B cell (primary cell): ENCODE results near the gene HIF3A. TPM values are rescaled to one million over a fixed set of nuclear protein-coding genes. Genes with fewer than 3 reads are reported as not detected.

Source experiments
- ATAC-seq: fragments of 200-7000 bp; cut with Tn5 transposase; one replicate; pipeline ENCODE4 v1.10.0; 2021; ENCODE audit warnings: low read depth, mild to moderate bottlenecking, moderate number of reproducible peaks, moderate library complexity
- CTCF ChIA-PET: fragments of 350-600 bp; sonication (Branson Sonifier 250); formaldehyde crosslinking; loops from one replicate; lab custom pipeline; 2021; ENCODE audit warnings: antibody characterized with exemption, inconsistent platforms; lab: Charles Lee
- POLR2A ChIA-PET: fragments of 350-600 bp; sonication (Branson Sonifier 250); formaldehyde crosslinking; loops from one replicate; lab custom pipeline; 2021; ENCODE audit warnings: antibody characterized with exemption; lab: Charles Lee
- DNase-seq: peaks from one replicate; pipeline ENCODE4 v3.0.0; 2013
- H2AFZ ChIP-seq: 2 replicates; pipeline ENCODE4 v1.6.1; 2012; ENCODE audit warnings: mild to moderate bottlenecking, low read depth, low read length; ENCODE audit not compliant: insufficient read depth, poor library complexity, severe bottlenecking
- H3K27ac ChIP-seq, 2 donors: 1 replicate in 1 of 2; 2 replicates in 1 of 2; pipeline ENCODE4 v1.5.1; 2012 to 2013; ENCODE audit warnings: low read length in 2 of 2, mild to moderate bottlenecking in 2 of 2, moderate library complexity in 1 of 2
- H3K27me3 ChIP-seq, 4 experiments: fragments of 200-600 bp in 1 of 4; sonication (generic) in 1 of 4; replicated peaks in 1 of 4; 1 replicate in 2 of 4; 2 replicates in 2 of 4; pipeline versions ENCODE4 v1.6.1 to v1.7.0; 2013 to 2016; ENCODE audit warnings: low read length in 3 of 4, mild to moderate bottlenecking in 2 of 4, mixed read lengths in 1 of 4, moderate library complexity in 1 of 4; ENCODE audit not compliant: insufficient read depth in 4 of 4, control insufficient read depth in 3 of 4; ENCODE audit errors: control extremely low read depth in 1 of 4
- H3K36me3 ChIP-seq, 2 experiments: replicated peaks in 1 of 2; 1 replicate in 1 of 2; 2 replicates in 1 of 2; pipeline versions ENCODE4 v1.6.1 to v1.7.1; 2013; ENCODE audit warnings: low read length in 1 of 2; ENCODE audit not compliant: insufficient read depth in 2 of 2, control insufficient read depth in 1 of 2; ENCODE audit errors: control extremely low read depth in 1 of 2, extremely low read depth in 1 of 2
- H3K4me1 ChIP-seq, 2 donors: fragments of 200-600 bp in 1 of 2; sonication (generic) in 1 of 2; 1 replicate in 1 of 2; 2 replicates in 1 of 2; pipeline versions ENCODE4 v1.5.1 to v1.6.1; 2013 to 2017; ENCODE audit warnings: low read length in 2 of 2; ENCODE audit not compliant: control insufficient read depth in 2 of 2, insufficient read depth in 2 of 2
- H3K4me2 ChIP-seq: replicated peaks from 2 replicates; pipeline ENCODE3; 2012; ENCODE audit warnings: mild to moderate bottlenecking, low read depth, low read length; ENCODE audit not compliant: poor library complexity, severe bottlenecking
- H3K4me3 ChIP-seq, 5 experiments: fragments of 200-600 bp in 1 of 5; sonication (generic) in 1 of 5; 1 replicate in 3 of 5; 2 replicates in 2 of 5; pipeline versions ENCODE4 v1.5.1 to v1.7.0; 2011 to 2016; ENCODE audit warnings: low read length in 4 of 5, mild to moderate bottlenecking in 4 of 5, low read depth in 2 of 5, control low read depth in 1 of 5, moderate library complexity in 1 of 5; ENCODE audit not compliant: insufficient read depth in 1 of 5; ENCODE audit errors: control extremely low read depth in 1 of 5, extremely low read depth in 1 of 5
- H3K79me2 ChIP-seq: fragments of 200-600 bp; sonication (generic); one replicate; pipeline ENCODE4 v1.6.0; 2016; ENCODE audit warnings: low read length; ENCODE audit not compliant: control insufficient read depth, insufficient read depth
- H3K9ac ChIP-seq: fragments of 200-600 bp; sonication (generic); 2 replicates; pipeline ENCODE4 v1.6.1; 2017; ENCODE audit warnings: mild to moderate bottlenecking, low read length, moderate library complexity
- H3K9me3 ChIP-seq, 3 donors: one replicate each; pipeline versions ENCODE4 v1.6.1 to v1.7.1; 2013; ENCODE audit warnings: low read length in 2 of 3; ENCODE audit not compliant: control insufficient read depth in 2 of 3, insufficient read depth in 1 of 3; ENCODE audit errors: control extremely low read depth in 1 of 3
- H4K20me1 ChIP-seq: 2 replicates; pipeline ENCODE4 v1.6.0; 2012; ENCODE audit warnings: mild to moderate bottlenecking, low read length; ENCODE audit not compliant: insufficient read depth, control insufficient read depth, poor library complexity, severe bottlenecking
- H3K27ac Mint-ChIP-seq: one replicate; pipeline ENCODE4 v1.8.0; 2021; ENCODE audit warnings: mixed read lengths
- H3K27me3 Mint-ChIP-seq: one replicate; pipeline ENCODE4 v1.8.0; 2021; ENCODE audit warnings: mixed read lengths
- H3K4me1 Mint-ChIP-seq: one replicate; pipeline ENCODE4 v1.8.0; 2021; ENCODE audit warnings: mixed read lengths
- H3K4me3 Mint-ChIP-seq: one replicate; pipeline ENCODE4 v1.8.0; 2021; ENCODE audit warnings: mixed read lengths
- H3K9me3 Mint-ChIP-seq: one replicate; pipeline ENCODE4 v1.8.0; 2022; ENCODE audit warnings: mixed read lengths; ENCODE audit not compliant: insufficient read depth
- EZH2 ChIP-seq: IDR thresholded peaks from 2 replicates; pipeline ENCODE4 v1.6.1; 2012; ENCODE audit warnings: borderline replicate concordance, low read depth, mild to moderate bottlenecking, moderate library complexity, low read length; ENCODE audit not compliant: insufficient read depth, poor library complexity, severe bottlenecking
- WGBS: methylation state at CpG from one replicate; pipeline ENCODE4 v1.1.5; 2013; ENCODE audit warnings: missing lambda C conversion rate; ENCODE audit not compliant: insufficient coverage; 5-methylcytosine and 5-hydroxymethylcytosine counted together
- intact Hi-C: fragments of 100-400 bp; cut with micrococcal nuclease; formaldehyde crosslinking; loops from one replicate; pipeline ENCODE4 v1.10.0; 2022
- polyA plus RNA-seq: library from polyadenylated mRNA; depleted of rRNA; stranded (reverse); fragments of >200 nt; gene quantifications from 2 replicates; pipeline ENCODE4 v1.2.3, GENCODE V29; 2012
- total RNA-seq, 2 donors: library from RNA; stranded (reverse); fragments of 120-200 nt in 1 of 2; gene quantifications; 1 replicate in 1 of 2; 2 replicates in 1 of 2; pipeline versions ENCODE4 v1.2.3 to v1.2.4, GENCODE V29; 2013 to 2022
- TF ChIP-seq, protein P1 (sequence below): fragments of 200-600 bp; IDR thresholded peaks from one replicate; pipeline ENCODE4 v1.8.0; 2022; ENCODE audit warnings: antibody characterized with exemption, mild to moderate bottlenecking

HIF3A gene
- total and polyA plus RNA-seq, 2 donors (not counting 1 experiment from before 2014, with no cell fraction given) = not detected

- no peaks in the 10 kb centered on the region for H3K27me3 ChIP-seq
- H3K36me3 ChIP-seq = peaks cover 0 to 70% of the 10 kb centered on the region in 2 experiments
- no peaks in the 10 kb centered on the region for H3K9me3 ChIP-seq
- no peak for DNase-seq
- no peaks in the 10 kb centered on the region for H3K4me1 ChIP-seq
- ChIA-PET POLR2A (no interaction called here), CTCF (interaction anchor here (1.0 kb wide), 1 partner anchor 21 kb away, joined by 3 read pairs; no protein-coding TSS in a partner anchor)
- no peak overlapping the region for H3K9ac ChIP-seq
- H3K4me2 ChIP-seq = no peak overlapping the region
- H3K27ac ChIP-seq = no peak overlapping the region
- intact Hi-C loops = no loop called here
- H3K4me1 Mint-ChIP-seq = peaks cover 5% of the 10 kb centered on the region
- no peak overlapping the region for H3K4me3 Mint-ChIP-seq
- no peaks in the 10 kb centered on the region for H3K27me3 Mint-ChIP-seq
- peaks cover 3% of the 10 kb centered on the region for H4K20me1 ChIP-seq
- H3K4me3 ChIP-seq = no peak overlapping the region
- TF ChIP-seq EZH2 = no peak
- TF ChIP-seq, protein P1, sequence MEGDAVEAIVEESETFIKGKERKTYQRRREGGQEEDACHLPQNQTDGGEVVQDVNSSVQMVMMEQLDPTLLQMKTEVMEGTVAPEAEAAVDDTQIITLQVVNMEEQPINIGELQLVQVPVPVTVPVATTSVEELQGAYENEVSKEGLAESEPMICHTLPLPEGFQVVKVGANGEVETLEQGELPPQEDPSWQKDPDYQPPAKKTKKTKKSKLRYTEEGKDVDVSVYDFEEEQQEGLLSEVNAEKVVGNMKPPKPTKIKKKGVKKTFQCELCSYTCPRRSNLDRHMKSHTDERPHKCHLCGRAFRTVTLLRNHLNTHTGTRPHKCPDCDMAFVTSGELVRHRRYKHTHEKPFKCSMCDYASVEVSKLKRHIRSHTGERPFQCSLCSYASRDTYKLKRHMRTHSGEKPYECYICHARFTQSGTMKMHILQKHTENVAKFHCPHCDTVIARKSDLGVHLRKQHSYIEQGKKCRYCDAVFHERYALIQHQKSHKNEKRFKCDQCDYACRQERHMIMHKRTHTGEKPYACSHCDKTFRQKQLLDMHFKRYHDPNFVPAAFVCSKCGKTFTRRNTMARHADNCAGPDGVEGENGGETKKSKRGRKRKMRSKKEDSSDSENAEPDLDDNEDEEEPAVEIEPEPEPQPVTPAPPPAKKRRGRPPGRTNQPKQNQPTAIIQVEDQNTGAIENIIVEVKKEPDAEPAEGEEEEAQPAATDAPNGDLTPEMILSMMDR = no peak
- H3K79me2 ChIP-seq = peaks cover 14% of the 10 kb centered on the region
- H2AFZ ChIP-seq = no peak overlapping the region
- WGBS = no CpG with 5 or more reads among the region's 2 CpGs
- no peak for ATAC-seq
- no peak overlapping the region for H3K27ac Mint-ChIP-seq
- H3K9me3 Mint-ChIP-seq = no peaks in the 10 kb centered on the region
Observed at GRCh38 chr19:46380690-46381089, 83.8 kb downstream of the HIF3A start.

- H3K36me3 ChIP-seq = peaks cover 0 to 74% of the 10 kb centered on the region in 2 experiments
- no peak overlapping the region for H3K27ac Mint-ChIP-seq
- POLR2A ChIA-PET = no interaction called here
Observed at GRCh38 chr19:46381346-46381745, 84.5 kb downstream of the HIF3A start.

More at GRCh38 chr19:46381346-46381745, 84.5 kb downstream of the HIF3A start:
- peaks cover 14% of the 10 kb centered on the region for H3K79me2 ChIP-seq
- H3K9me3 Mint-ChIP-seq = no peaks in the 10 kb centered on the region
- H3K27me3 Mint-ChIP-seq = no peaks in the 10 kb centered on the region
- H3K4me1 ChIP-seq = no peaks in the 10 kb centered on the region
- DNase-seq (no peak), ATAC-seq (no peak)
- peaks cover 5% of the 10 kb centered on the region for H3K4me1 Mint-ChIP-seq
- WGBS = 88% methylated on average over 1 of the region's 2 CpGs
- no peak for TF ChIP-seq EZH2
- TF ChIP-seq, protein P1 = no peak
- H2AFZ ChIP-seq = no peak overlapping the region
- no peak overlapping the region for H3K4me3 ChIP-seq
- peaks cover 3% of the 10 kb centered on the region for H4K20me1 ChIP-seq
- H3K27me3 ChIP-seq = no peaks in the 10 kb centered on the region
- intact Hi-C loops = no loop called here
- H3K4me3 Mint-ChIP-seq = no peak overlapping the region
- no peak overlapping the region for H3K9ac ChIP-seq
- H3K9me3 ChIP-seq = no peaks in the 10 kb centered on the region
- no peak overlapping the region for H3K4me2 ChIP-seq
- CTCF ChIA-PET = interaction anchor here (1.0 kb wide), 2 partner anchors 10 to 20 kb away, joined by 3 read pairs; no protein-coding TSS in a partner anchor
- no peak overlapping the region for H3K27ac ChIP-seq
